Stimulated activated CD4-positive, alpha-beta T cell treated with anti-CD3 and anti-CD28 coated beads, TNF-alpha, amount 100 ng/mL, for 1 hour (primary cell): Measurements from ENCODE around the gene PHF21A.

Source experiments
- DNase-seq, 3 donors: peaks; one replicate each; pipeline ENCODE4 v3.0.0-alpha.2; 2020; ENCODE audit warnings: low read depth in 3 of 3, low spot score in 1 of 3

PHF21A gene

DNA sequence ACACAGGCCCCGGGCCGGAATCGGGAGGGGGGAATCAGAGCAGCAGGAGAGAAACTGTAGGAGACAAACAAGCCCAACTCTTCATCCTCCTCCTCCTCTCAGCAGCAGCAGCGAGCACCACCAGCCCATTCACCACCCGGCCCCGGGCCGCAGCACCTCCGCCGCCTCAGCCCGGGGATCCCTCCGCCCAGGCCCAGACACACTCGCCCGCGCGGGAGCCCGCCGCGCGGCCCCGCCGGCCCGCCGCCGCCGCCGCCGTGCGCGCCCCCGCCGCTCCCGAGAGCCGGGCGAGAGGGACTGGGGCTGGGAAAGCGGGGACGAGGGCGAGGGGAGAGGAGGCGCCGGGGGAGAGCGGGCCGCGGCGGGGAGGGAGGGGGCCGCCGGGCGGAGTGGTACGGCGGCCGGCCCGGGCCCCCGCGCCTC is at the start of gene PHF21A:
Gene PHF21A (minus strand): TSS at position 154 of the 423 bp plus-strand sequence. CDS start 37,235 bp downstream, outside the sequence.
- DNase-seq, result peak; percentile 72 to 82 (median 82)

DNA sequence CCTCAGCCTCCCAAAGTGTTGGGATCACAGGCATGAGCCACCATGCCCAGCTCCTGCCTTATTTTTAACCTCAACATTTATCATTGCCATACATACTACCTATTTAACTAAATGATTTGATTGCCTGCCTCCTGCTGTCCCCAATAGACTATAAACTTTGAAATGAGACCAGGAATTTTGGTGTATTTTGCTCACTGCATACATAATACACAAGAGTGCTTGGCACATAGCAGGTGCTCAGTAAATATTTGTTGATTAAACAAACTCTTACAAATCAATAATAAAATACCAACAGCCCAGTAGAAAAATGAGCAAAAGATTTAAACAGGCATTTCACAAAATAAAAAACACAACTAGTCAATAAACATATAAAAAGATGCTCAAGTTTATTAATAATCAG is 49.5 kb upstream of the PHF21A start:
- DNase-seq, result no peak

DNA sequence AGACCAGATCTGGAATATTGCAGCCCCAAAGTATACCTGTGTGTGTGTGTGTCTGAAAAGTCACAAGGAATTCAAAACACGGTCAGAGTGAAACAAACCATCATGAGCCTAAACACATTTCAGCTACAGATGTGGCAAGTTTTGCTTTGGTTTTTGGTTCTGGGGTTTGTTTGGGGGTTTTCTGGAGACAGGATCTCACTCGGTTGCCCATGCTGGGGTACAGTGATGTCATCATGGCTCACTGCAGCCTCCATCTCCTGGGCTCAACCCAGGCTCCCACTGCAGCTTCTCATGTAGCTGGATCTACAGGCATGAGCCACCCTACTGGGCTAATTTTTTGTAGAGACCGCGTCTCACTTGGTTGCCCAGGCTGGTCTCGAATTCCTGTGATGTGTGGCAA is 41.4 kb upstream of the PHF21A start:
- DNase-seq, result no peak

DNA sequence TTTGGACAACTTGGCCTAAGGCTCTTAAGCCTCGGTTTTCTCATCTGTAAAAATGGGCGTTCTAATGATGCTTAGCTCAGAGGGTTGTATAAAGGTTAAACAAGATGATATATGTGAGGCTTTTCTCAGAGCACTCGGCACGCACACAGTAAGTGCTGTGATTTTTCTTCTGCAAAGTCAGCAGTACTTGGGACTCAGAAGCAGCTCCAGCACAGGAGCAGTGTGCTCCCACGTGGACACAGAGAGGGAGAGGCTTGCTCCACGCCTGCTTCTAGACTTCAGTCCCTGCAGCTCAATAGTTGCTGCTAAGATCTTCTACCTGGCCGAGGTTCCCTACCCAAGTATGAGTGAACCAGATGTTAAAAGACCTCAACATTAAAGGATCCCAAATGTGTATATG is 39.9 kb upstream of the PHF21A start:
- no peak for DNase-seq

DNA sequence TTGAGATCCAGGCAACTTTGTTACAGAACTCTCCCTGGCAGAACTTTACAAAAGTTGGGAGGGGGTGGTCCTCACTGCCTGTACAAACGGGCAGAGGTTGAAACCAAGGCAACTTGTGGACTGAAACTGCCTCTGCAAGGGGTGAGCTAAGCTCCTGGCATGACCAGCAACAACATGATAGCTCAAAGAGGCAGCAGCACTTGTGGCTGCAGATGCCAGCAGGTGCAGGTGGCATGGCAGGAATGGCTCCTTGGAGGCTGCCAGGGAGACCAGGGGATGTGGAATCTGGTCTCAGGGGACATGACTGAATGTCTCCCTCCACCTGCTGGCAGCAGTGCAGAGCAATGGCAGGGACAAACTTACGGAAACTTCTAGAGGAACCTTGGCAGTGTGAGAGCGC is 38.8 kb upstream of the PHF21A start:
- no peak for DNase-seq

DNA sequence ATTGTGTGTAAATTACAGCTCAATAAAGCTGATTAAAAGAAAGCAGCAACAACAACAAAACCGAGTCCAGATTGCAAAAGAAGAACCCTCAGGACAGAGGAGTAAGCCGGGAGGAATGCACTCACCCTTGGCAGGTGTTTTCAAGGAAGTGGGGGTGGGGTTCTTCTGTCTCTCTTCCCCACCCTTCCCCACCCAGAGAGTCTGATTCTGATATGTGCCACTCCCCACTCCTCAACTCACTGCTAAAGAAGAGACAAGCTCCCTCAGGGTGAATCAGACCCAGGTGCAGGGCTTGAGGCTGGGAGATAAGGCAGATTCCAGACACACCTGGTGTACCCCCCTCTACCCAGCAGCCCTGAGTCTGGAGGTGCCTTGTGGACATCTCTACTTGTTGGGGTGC is 38.4 kb upstream of the PHF21A start:
- no peak for DNase-seq

DNA sequence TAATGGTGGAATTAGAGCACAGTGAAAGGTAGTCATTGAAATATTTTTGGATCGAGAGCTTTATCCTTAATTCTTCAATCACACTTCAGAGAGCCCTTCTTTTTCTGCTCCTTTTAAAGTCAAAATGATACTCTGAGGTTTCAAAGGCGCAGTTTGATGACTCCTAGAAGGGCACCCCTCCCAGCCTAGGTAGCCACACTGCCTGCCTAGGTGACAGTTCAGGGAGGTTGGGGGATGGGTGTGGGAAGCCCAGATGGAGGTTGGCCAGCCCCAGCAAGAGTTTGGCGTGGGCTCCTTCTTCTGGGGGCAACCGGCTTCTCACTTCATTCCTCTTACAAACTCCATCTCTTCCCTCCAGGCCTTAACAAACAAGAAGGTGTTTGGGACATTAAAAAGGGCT is 28.6 kb upstream of the PHF21A start:
- DNase-seq, result no peak

DNA sequence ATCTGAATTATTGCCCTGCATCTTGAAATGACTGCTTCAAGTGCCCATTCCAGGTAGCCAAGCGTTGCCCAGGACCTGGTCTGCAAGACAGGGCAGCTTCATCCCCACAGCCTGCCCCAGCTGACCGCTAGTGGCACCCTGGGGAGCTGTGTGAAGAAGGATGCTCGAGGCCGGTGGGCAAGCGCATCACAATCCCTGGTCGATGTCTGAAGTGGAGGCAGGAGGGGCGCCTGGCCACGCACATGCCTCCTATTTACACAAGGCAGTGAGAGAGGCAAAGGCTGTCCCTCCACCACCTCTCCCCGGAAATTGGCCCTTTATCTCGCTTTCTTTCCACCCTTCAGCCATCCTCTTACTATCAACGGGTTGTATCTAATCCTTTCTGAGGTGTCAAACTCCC is 28.1 kb upstream of the PHF21A start:
- no peak for DNase-seq

DNA sequence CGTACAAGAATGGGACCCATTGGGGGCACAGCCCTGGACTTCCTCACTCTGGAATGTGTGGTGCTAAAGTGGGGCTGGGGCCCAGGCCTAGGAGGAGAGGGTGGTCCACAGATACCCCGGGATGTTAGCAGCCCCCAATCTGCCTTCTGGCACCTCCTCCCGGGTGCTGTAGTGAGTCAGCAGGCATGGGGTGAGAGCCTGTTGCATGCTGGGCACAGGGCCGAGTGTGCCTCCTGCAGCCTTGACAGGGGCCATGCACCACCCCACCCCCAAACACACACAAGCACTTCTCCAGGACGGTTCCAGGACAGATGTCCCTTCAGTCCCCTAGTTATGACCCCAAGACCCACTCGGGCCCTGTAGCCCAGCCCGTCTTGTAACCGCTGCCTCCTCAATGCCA is 23.5 kb upstream of the PHF21A start:
- no peak for DNase-seq

DNA sequence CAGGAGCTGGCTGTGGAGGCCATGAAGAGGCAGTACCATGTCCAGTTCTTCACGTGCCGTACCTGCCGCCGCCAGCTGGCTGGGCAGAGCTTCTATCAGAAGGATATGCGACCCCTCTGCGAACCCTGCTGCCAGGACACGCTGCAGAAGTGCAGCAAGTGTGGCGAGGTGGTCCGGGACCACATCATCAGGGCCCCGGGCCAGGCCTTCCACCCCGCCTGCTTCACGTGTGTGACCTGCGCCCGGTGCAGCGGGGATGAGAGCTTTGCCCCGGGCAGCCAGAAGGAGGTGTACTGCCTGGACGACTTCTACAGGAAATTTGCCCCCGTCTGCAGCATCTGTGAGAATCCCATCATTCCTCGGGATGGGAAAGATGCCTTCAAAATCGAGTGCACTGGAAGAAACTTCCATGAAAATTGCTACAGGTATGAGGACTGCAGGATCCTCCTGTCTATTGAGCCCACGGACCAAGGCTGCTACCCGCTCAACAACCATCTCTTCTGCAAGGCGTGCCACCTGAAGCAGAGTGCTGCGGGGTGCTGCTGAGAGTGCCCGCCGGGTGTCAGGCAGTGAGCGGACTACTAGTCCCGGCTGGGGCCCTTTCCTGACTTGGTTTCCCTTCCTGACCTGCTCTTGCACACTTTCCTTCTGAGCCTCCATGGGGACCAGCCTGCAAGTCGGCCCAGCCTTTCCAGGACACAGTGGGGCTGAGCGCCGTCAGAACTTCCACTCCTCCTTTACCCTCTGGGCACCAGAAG is 22.0 kb upstream of the PHF21A start:
- no peak for DNase-seq

DNA sequence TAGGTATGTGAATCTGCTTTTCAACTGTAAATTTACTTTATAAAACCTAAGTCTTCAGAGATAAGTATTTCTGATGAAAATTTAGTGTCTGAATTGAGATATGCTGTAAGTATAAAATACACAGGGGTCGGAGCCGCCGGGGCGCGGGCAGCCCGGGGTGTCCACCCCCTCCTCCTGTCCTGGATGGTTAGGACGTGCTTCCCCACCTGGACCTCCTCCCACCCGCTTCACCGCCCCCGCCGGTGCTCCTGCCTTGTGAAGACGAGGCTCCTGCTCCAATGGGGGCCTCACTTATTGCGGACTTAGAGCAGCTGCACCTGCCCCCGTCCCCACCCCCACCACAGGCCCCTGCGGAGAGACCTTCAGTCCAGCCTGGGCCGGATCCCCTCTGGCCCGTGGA is 21.3 kb upstream of the PHF21A start:
- no peak for DNase-seq

DNA sequence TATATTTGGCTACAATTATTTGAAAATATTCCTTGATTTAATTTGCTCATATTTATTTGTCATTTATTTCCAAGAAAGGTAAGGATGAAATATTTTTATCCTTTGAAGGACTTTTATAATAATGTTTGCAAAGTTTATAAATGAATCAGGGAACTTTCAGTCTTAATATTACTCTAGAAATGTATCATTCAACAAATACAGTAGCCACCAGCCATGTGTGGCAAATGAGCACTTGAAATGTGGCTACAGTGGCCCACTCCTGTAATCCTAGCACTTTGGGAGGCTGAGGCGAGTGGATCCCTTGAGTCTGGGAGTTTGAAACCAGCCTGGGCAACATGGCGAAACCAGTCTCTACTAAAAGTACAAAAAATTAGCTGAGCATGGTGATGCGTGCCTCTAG is 20.3 kb upstream of the PHF21A start:
- DNase-seq, result no peak

DNA sequence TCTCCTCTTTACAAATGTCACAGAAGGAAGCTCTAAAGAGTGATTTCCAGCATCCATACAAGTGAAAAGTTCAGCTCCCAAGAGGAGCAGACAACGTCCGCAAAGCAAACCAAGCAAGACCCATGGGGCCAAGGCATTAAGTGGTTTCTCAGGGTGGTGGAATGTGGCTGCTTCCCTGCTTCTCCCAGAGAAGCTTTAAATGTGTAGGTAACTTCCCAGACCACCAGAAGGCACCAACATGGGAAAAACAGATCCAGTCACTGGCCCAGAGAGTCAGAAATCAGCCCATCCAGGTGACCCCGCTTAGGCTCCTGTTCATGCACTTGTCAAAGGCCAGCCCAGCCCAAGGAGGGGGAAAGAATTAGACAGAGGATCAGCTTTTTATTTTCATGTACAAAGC is 13.3 kb upstream of the PHF21A start:
- DNase-seq, result no peak

DNA sequence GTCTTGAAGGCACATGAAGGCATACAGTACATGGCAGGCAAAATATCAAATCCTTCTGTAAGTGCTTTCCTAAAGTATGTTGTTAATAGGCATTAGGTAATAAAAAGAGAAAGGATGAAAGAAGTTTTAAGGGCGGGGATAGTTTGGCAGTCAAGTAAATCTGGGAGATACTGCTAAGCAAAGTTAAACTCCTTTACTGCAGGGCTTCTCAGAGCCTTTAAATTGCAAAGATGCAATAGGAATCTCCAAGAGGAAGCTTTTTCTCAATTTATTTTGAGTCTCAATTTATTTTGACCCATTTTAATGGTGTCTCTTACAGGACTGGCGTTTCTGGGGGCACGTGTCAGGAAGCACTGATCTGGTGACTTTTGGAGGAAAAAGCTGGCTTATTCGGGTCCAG is 12.8 kb upstream of the PHF21A start:
- no peak for DNase-seq

DNA sequence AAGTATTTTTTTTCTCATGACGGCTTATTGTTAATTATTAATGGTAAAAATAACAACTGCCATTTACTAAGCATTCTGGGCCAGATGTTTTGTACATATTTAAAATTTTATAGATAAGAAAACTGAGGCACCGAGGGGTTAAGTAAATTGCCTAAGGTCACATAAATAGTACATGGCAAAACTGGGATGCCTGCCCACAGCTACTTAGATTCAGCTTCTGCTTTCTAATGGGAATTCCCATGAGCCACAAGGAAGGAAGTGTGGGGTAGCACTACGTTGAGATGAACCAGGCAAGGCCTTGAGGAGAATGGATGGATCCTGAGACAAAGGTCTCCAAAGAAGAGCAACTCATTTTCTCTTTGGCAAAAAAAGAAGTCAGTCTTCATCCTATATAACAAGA is 11.9 kb upstream of the PHF21A start:
- no peak for DNase-seq

DNA sequence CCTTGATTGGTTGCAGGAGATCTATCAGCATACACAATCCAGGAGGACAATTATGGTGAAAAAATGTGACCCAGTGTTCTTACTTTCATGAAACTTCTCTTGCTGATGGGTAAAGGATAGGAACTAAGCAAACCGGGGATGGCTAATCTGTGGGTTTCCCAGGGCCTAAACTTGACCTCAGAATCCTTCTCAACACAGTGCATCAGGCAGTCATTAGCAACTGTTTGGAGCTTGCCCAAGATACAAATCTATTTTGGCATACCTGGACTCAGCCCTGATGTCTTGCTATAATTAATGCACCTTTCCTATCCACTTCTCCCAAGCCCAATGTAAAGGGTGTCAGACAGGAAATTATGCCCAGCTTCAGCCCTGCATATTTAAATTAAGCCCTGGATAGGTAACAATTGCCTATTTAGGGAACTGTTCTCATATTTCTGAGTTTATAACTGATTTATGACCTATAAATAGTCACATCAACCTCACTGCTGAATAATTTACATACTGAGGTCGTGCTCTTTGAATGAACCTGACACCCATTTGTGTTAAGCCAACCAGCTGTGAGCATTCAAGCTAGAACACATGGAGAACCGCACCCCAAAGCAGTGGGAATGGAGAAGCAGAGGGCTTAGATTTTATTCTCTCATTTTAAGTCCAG is 9.2 kb upstream of the PHF21A start:
- no peak for DNase-seq

DNA sequence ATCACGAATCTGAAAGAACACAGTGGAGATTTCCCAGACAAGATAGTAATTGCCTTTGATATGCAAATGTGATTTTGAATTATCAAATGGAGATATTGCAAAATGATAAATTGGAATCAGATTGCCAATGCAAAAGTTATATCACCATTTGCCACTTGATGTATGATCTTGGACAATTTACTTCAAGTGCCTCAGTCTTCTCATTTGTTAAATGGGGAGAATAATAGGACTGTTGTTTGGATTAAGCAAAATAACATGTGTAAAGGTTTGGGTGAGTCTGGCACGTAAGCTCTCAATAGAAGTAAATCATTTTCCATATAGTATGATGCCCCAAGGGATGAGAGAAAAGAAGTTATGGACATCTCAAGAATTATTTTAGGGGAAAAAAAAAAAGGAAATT is 7.9 kb upstream of the PHF21A start:
- DNase-seq, result no peak

DNA sequence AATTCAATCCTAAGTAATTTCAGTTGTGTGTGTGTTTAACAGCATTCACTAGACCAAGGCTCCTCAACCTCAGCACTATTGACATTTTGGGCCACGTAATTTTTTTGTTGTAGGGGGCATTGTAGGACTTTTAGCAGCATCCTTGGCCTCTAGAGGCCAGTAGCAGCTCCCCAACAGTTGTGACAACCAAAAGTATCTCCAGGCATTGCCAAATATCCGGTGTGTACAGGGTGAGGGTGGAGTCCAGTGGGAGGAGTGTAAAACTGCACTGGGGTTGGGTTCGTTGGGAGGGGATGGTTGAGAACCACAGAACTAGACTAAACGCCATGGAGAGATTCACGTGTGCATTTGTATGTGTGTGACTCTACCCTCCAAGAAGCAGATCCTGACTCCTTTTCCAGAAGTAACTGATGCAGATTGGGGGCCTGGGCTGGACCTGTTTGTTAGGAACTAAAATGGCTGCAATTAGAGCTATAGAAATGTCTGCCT is 5.9 kb upstream of the PHF21A start:
- no peak for DNase-seq

DNA sequence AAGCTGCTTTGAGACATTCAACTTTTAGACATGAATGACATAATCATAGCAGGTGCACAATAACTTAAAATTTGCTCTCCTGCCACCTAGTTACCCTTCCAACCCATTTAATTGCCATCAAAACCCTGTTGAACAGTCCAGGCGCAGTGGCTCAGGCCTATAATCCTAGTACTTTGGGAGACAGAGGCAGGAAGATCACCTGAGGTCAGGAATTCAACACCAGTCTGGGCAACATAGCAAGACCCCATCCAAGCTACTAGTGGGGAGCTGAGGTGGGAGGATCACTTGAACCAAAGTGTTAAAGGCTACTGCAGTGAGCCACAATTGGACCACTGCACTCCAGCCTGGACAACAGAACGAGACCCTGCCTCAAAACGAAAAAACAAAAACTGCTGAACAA is 4.0 kb upstream of the PHF21A start:
- DNase-seq, result no peak

DNA sequence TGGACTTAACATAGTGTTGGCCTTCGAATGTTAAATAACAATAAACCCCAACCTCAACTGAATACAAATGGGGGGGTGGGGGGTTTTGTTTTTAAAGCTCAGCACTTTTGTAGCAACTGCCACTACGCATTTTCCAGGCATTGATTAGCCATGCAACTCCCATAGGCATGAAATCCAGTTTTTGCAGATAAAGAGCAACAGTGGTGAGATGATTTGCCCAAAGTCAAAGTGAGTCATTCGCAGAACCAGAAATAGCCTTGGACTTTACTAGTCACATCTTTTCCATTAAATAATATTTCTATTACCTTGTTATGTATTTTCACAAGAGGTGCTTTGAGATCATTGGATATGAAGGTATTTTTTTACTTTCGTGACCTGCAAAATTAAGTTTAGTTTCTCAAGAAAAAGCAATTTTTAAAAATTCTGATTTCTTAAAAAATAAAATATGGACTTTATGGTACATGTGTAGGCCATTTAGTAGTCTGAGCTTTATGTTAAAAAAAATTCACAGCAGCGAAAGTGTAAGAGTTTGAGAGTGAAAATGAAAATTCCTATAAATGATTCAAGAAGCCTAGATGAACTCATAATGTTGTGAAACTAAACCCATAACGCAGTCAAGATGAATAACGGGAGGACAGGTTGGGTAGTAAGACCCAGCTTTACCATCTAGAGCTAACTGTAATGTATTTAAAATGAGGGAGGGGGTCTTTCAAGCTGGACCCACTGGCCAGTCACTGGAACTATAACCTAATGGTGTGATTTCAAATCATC is 1.9 kb upstream of the PHF21A start:
- no peak for DNase-seq

DNA sequence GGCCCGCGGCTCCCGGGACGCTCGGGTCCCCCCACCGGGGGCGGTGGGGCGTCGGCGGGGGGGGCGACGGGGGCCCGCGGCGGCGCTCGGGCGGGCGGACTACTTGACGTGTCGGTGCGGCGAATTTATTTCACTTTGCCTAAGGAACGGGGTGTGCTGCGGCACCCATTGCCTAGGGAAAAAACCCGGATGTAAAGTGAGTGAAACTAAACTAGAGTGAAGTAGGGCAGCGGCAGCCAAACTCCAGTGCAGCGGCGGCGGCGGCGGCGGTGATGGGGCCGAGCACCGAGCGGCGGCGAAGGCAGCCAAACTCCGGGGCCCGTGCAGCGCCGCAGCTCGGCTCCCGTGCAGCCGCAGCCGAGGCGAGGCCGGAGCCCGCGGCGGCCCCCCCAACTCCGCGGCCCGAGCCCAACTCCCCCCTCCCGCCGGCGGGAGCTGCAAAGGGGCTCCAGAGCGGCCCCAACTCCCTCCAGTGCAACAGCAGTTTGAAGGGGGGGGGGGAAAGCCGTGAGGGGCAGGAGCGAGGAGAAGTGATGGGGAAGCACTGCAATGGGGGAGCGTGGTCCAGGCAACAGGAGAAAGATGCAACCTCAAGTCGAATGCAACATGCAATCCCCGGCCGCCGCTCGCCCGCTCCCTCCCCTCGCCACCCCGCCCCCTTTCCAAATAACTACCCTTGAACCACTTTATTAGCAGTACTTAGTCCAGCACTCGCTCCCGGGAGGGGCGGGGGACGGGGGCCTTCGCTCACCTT is 647 bp upstream of the PHF21A start:
- peak; percentile 40 to 54 (median 54) for DNase-seq
